HCT116 (cell line): Measurements from ENCODE around the gene NPB.

Experiments used
- CBX3 ChIP-seq: IDR thresholded peaks from 2 replicates; pipeline ENCODE4 v1.6.1; 2012; ENCODE audit warnings: low read depth
- CTCF ChIP-seq, 3 experiments: fragments of 200-600 bp in 1 of 3; sonication (generic) in 1 of 3; IDR thresholded peaks in 2 of 3; conservative IDR thresholded peaks in 1 of 3; 2 replicates each; pipeline ENCODE4 v1.5.1; 2012 to 2017; ENCODE audit warnings: low read depth in 2 of 3, low read length in 2 of 3, antibody characterized with exemption in 1 of 3, borderline replicate concordance in 1 of 3, control low read depth in 1 of 3, mild to moderate bottlenecking in 1 of 3, mixed read lengths in 1 of 3, mixed run types in 1 of 3, moderate library complexity in 1 of 3; ENCODE audit not compliant: insufficient read depth in 1 of 3
- EGR1 ChIP-seq: IDR thresholded peaks from 2 replicates; pipeline ENCODE4 v1.6.1; 2012; ENCODE audit warnings: low read depth
- RAD21 ChIP-seq: IDR thresholded peaks from 2 replicates; pipeline ENCODE4 v1.6.1; 2012; ENCODE audit warnings: low read depth, mild to moderate bottlenecking
- REST ChIP-seq: IDR thresholded peaks from 2 replicates; pipeline ENCODE4 v1.6.1; 2012; ENCODE audit warnings: low read depth
- SIN3A ChIP-seq: IDR thresholded peaks from 2 replicates; pipeline ENCODE4 v1.6.1; 2012; ENCODE audit warnings: low read depth
- YY1 ChIP-seq: IDR thresholded peaks from 2 replicates; pipeline ENCODE4 v1.6.1; 2011; ENCODE audit warnings: low read length, low read depth, moderate library complexity, mild to moderate bottlenecking; ENCODE audit not compliant: insufficient replicate concordance; ENCODE audit errors: extremely low read depth
- ZFX ChIP-seq: fragments of 450-650 bp; IDR thresholded peaks from 2 replicates; pipeline ENCODE4 v1.6.1; 2017
- TF ChIP-seq, protein P1 (sequence below): IDR thresholded peaks from 2 replicates; pipeline ENCODE4 v1.6.1; 2012

GRCh38 chr17:81921996-81922565 is 20.0 kb downstream of the NPB start:
- TF ChIP-seq CTCF (IDR thresholded peaks at IDR 0.05 in 2 of 3, conservative IDR thresholded peaks at IDR 0.05 in 1 of 3; ENCODE audit: borderline replicate concordance in 1 of 3, insufficient read depth in 1 of 3, low read depth in 2 of 3, low read length in 2 of 3) (no peak), YY1 (no peak), SIN3A (no peak), ZFX (no peak), REST (no peak), CBX3 (no peak), RAD21 (no peak), EGR1 (no peak)
- TF ChIP-seq, protein P1, sequence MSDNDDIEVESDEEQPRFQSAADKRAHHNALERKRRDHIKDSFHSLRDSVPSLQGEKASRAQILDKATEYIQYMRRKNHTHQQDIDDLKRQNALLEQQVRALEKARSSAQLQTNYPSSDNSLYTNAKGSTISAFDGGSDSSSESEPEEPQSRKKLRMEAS = no peak
